DMS79 treated with DMSO at 0.1 percent for 48 hours (cell line): ENCODE results near the gene ENOX1.
"Not testable (repeated sequence)": the region's sequence is repeated elsewhere in the genome, so short reads cannot be mapped to it uniquely, and the experiment has no call there.

Experiments
- DNase-seq: peaks from one replicate; lab custom pipeline; 2025; lab: John Stamatoyannopoulos, UW

Gene ENOX1

GRCh38 chr13:43786766-43787517 is at the start of gene ENOX1:
Gene ENOX1, minus strand, starts transcription at chr13:43786972.
- DNase-seq, result peak; percentile 56

- no peak for DNase-seq
Measured at GRCh38 chr13:43835701-43836100, 48.9 kb upstream of the ENOX1 start.

DNA sequence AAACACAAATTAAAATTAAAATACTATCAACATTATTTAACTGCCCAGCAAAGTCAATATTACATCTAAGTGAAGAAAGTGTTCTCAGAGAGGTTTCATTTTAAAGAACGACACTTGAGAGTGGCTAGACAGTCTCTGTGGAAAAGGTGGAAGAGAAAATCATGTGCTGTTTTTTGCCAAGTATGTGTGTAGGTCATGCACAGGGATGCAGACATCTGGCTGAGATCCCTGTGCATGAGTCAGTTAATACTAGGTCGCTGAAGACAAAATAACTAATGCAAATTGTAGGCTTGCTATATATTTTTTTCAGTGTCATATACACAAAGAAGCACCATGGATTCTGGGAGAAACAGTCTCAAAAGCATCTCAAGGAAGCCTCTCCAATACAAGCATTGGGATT is 44.3 kb upstream of the ENOX1 start:
- DNase-seq, result no peak

GRCh38 chr13:43830497-43830881 is 43.7 kb upstream of the ENOX1 start:
- DNase-seq, result no peak

DNA sequence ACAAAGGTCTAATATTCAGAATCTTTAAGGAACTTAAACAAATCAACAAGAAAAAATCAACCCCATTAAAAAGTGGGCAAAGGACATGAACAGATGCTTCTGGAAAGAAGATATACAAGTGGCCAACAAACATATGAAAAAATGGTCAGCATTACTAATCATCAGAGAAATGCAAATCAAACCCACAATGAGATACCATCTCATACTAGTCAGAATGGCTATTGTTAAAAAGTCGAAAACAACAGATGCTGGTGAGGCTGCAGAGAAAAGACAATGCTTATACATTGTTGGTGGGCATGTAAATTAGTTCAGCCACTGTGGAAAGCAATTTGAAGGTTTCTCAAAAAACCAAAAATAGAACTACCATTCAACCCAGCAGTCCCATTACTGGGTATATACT is 37.9 kb upstream of the ENOX1 start:
- DNase-seq, result not testable (repeated sequence)

GRCh38 chr13:43822969-43823368 is 36.2 kb upstream of the ENOX1 start:
- no peak for DNase-seq

DNA sequence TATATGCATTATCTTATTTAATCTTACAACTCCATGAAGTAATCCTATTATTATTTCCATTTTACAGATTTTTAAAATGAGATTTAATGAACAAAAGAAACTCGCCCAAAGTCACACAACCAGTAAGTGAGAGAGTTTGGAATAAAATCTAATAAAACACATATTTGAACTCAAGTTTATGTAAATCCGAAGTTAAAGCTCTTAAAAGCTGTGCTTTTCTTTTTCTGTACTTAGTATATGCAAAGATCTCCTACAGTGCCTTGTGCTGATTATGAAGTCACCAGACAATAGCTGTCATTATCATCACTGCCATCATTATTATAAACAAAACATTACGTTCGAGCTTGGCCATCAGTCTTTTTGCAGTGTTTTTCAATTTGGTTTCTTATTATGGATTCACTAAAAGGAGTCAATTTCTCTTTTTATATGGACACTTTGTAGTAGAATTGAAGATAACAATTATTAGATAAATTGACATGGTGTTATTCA is 29.7 kb upstream of the ENOX1 start:
- DNase-seq, result no peak

DNA sequence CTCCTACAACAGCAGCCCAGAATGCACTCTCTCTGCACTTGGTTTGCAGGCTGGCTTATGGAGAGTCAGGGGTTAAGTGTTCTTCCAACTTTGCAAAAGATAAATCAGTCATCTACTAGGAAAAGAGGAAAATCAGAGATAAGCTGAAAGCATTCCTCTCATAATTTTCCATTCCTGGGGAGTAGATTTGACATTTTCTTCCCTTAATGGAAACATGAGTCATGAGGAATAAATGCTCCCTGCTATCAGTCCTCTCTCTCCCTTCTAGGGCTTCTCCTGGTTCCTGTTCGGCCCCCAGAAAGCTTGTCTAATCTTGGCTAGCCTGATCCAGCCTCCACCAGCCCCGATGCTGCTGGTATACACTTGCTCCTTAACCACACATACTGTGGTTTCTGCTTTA is 28.4 kb upstream of the ENOX1 start:
- DNase-seq, result no peak

GRCh38 chr13:43808676-43809075 is 21.9 kb upstream of the ENOX1 start:
- no peak for DNase-seq

GRCh38 chr13:43805681-43806128 is 18.9 kb upstream of the ENOX1 start:
- no peak for DNase-seq

- DNase-seq, result no peak
Measured at GRCh38 chr13:43805071-43805468, 18.3 kb upstream of the ENOX1 start.

- DNase-seq, result peak; percentile 73
Measured at GRCh38 chr13:43804461-43805070, 17.8 kb upstream of the ENOX1 start.

DNA sequence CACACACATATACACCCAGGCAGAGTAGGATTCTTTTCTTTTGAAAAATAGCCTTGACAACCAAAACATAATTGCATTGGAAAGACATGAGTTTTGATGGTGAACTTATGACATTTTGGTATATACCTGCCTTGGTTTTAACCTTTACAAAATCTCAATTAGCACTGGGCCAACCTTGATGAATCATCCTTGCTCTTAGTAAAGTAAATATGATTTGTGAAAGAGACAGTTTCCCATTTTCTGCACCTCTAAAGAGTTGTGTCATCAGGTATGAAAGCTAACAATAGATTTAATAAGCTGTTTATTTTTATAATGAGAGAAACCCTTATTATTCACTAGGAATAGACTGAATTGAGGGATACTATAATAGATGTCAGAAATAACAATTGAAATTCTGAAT is 15.7 kb upstream of the ENOX1 start:
- no peak for DNase-seq

GRCh38 chr13:43800828-43801227 is 14.1 kb upstream of the ENOX1 start:
- no peak for DNase-seq

GRCh38 chr13:43799191-43799590 is 12.4 kb upstream of the ENOX1 start:
- no peak for DNase-seq

DNA sequence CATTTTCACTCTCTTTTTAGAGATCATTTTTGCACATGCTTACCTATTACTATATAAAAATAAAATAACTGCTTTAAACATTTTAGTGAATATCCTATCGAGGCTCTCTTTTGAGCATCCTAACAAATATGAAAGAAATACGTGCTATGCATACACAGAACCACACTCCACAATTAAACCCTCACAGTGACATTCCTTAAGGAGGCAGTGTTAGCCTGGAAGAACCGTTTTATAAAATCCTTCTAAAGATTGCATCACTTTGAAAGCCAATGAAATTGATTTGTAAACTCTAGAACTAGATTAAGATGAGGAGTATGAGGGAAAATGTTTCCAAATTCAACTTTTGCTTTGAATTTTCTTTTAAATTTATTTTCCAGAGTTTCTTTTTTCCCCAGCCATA is 11.1 kb upstream of the ENOX1 start:
- DNase-seq, result no peak

DNA sequence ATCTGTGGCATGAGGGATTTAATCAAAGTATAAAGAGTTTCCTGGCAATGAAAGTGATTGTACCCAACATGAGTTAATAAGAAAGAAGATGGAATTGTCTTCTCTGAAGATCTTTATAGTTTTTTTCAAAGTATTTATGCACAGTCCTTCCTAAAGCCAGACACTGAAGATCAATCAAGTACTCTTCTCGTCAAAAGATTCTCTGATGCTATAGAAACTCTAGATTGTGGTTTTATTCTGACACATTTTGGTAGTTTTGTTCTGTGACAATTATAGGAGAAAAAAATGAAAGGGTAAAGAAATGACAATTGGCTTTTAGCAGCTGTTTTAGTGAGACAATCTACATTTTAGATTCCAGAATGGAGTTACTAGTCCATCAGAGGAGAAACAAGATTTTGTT is 10.4 kb upstream of the ENOX1 start:
- no peak for DNase-seq

- DNase-seq, result no peak
Measured at GRCh38 chr13:43794416-43794815, 7.6 kb upstream of the ENOX1 start.

- no peak for DNase-seq
Measured at GRCh38 chr13:43792076-43792881, 5.5 kb upstream of the ENOX1 start.

- DNase-seq, result no peak
Measured at GRCh38 chr13:43787997-43788396, 1.2 kb upstream of the ENOX1 start.

- peak; percentile 39 for DNase-seq
Measured at GRCh38 chr13:43787518-43787891, 733 bp upstream of the ENOX1 start.

DNA sequence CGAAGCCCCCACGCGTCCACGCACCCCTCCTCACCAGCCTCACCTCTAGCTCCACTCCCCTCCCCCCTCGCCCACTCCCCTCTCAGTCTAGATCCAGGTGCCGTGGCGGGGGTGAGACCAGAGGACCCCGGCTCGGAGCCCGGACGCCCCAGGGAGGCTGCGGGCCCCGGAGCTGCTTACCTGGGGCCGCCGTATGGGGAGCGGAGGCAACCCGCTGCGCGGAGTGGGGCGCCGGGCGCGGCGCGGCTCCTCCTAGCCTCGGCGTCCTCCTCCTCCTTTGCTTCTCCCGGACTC is 353 bp downstream of the ENOX1 start:
- no peak for DNase-seq
